HG02852 (cell line): Measurements from ENCODE around the gene DMRTC1.
A peak's percentile ranks its signal among the peaks of the same experiment; 100 is the strongest.
"Not testable (repeated sequence)": the region's sequence is repeated elsewhere in the genome, so short reads cannot be mapped to it uniquely, and the experiment has no call there.

ENCODE experiments used
- ATAC-seq: cut with Tn5 transposase; IDR thresholded peaks from one replicate; pipeline ENCODE4 v1.9.1; 2021; ENCODE audit warnings: mild to moderate bottlenecking, moderate library complexity; ENCODE audit not compliant: unreplicated experiment

DMRTC1 gene

DNA sequence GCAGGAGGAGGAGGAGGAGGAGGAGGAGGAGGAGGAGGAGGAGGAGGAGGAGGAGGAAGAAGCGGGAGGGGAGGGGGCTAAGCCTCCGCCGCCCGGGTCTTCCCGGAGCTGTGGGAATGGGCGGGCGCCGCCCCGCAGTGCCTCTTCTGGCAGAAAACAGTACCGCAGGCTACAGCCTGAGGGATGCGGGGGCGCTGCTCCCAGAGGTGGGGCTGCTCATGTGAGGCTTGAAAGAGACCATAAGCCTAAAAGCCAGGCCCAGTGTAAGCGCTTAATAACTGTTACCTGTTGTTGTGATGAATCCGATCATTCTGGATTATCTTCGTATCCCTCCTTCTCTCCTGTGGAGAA lies at the start of gene DMRTC1:
DMRTC1 (minus strand) TSS at position 19 of the 351 bp plus-strand sequence. CDS start 68,143 bp downstream, outside the sequence.
- peak; percentile 79 for ATAC-seq

- ATAC-seq: not testable (repeated sequence)
These were observed 37.3 kb upstream of the DMRTC1 start for GRCh38 chrX:72980894-72981469.

- not testable (repeated sequence) for ATAC-seq
These were observed 31.2 kb upstream of the DMRTC1 start for GRCh38 chrX:72974885-72975284.

DNA sequence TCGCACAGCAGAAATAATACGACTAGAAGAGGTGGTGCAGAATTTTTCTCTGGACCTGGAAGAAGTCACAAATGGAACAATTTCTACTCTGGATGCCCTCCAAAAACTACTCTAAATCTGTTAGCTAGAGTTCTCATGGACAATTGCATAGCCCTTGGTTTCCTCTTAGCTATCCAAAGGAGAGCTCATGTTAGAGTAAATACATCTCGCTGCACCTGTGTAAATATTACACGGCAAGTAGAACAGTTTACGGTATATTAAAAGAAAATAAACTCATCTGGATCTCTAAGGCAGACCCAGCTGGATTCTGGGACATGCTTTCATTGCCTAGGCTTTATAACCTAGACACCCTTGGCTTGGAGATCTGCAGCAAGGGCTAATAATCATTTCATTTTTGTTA lies 28.2 kb upstream of the DMRTC1 start:
- not testable (repeated sequence) for ATAC-seq

GRCh38 chrX:72959971-72960370 lies 16.3 kb upstream of the DMRTC1 start:
- not testable (repeated sequence) for ATAC-seq

GRCh38 chrX:72943035-72943818 lies 410 bp downstream of the DMRTC1 start:
- ATAC-seq: peak; percentile 44

- ATAC-seq: not testable (repeated sequence)
These were observed 1.4 kb downstream of the DMRTC1 start for GRCh38 chrX:72942272-72942671.

GRCh38 chrX:72937906-72938305 lies 5.7 kb downstream of the DMRTC1 start, which contains the start of gene FAM236A:
Gene FAM236A, plus strand, starts transcription at chrX:72938206. Its CDS starts 57 bp downstream, at chrX:72938263.
- ATAC-seq: not testable (repeated sequence)

DNA sequence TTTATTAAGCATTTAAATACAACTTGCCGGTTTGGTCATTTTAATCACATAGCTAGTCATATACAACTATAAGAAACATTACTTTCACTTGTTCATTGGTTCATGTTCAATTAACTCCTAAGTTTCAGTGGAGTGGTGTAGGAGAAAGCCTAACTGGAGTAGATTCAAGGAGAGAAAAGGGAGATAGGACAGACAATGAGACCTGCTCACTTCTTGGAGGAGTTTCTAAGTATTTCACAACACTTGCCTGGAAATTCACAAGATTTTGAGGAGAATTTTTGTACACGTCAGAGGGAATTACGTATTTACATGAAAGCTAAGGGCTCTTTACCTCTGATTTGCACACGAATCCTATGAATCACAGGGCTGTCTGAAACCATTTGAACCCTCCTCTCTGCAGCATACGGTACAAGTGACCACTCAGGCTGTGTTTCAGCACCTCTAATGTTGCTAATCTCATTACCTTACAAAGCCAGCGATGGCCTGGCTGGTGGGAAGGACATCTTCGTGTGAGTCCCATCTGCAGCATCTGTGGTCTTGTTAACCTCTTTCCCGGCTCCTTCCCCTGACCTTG lies 6.7 kb downstream of the DMRTC1 start:
- not testable (repeated sequence) for ATAC-seq

- ATAC-seq: not testable (repeated sequence)
These were observed 7.2 kb downstream of the DMRTC1 start for GRCh38 chrX:72936455-72936854.

- not testable (repeated sequence) for ATAC-seq
These were observed 11.4 kb downstream of the DMRTC1 start for GRCh38 chrX:72932283-72932682.

DNA sequence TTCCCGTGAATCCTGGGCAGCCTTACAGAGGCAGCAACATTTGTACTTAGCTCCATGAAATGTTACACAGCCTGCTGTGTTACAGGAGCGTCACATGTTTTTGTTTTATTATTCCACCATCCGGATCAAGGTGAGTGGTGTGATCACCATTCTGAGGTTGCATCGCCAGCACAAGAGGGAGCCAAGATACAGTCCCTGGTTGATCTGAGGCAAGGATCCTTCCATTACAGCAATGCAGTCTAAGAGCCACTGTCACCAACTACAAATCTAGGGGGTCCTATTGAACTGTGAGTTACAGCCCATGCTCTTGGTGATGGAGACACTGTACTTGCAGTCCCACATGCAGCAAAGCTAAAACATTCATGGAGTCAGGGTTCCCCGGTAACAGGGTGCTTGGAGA lies 27.5 kb downstream of the DMRTC1 start:
- not testable (repeated sequence) for ATAC-seq

GRCh38 chrX:72912315-72912714 lies 31.3 kb downstream of the DMRTC1 start, which contains the start of gene FAM236C:
Gene FAM236C, plus strand, starts transcription at chrX:72912615. Its CDS starts 100 bp downstream, at chrX:72912715.
- not testable (repeated sequence) for ATAC-seq

DNA sequence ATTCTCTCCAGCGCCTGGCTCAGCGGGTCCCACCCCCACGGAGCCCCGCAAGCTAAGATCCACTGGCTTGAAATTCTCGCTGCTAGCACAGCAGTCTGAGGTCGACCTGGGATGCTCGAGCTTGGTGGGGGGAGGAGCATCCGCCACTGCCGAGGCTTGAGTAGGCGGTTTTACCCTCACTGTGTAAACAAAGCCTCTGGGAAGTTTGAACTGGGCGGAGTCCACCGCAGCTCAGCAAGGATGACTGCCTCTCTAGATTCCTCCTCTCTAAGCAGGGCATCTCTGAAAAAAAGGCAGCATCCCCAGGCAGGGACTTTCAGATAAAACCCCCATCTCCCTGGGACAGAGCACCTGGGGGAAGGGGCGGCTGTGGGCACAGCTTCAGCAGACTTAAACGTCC lies 53.9 kb downstream of the DMRTC1 start:
- not testable (repeated sequence) for ATAC-seq

GRCh38 chrX:72882898-72883297 lies 60.7 kb downstream of the DMRTC1 start:
- not testable (repeated sequence) for ATAC-seq

- ATAC-seq: not testable (repeated sequence)
These were observed 106.1 kb downstream of the DMRTC1 start for GRCh38 chrX:72837532-72837931.

- not testable (repeated sequence) for ATAC-seq
These were observed 112.9 kb downstream of the DMRTC1 start for GRCh38 chrX:72830701-72831100.
